BLaER1 (cell line): ENCODE results near the gene MRPS25.
"Not testable (repeated sequence)": the region's sequence is repeated elsewhere in the genome, so short reads cannot be mapped to it uniquely, and the experiment has no call there.

Source experiments
- H3K27ac ChIP-seq: shearing (Covaris generic); formaldehyde crosslinking; 2 replicates; pipeline ENCODE4 v1.8.1; 2022
- H3K27me3 ChIP-seq: shearing (Covaris generic); formaldehyde crosslinking; 2 replicates; pipeline ENCODE4 v1.8.1; 2022
- H3K36me3 ChIP-seq: shearing (Covaris generic); formaldehyde crosslinking; 2 replicates; pipeline ENCODE4 v1.8.1; 2022
- H3K4me1 ChIP-seq: shearing (Covaris generic); formaldehyde crosslinking; 2 replicates; pipeline ENCODE4 v1.8.1; 2022
- H3K4me2 ChIP-seq: shearing (Covaris generic); formaldehyde crosslinking; 2 replicates; pipeline ENCODE4 v1.8.1; 2022
- H3K4me3 ChIP-seq: shearing (Covaris generic); formaldehyde crosslinking; 2 replicates; pipeline ENCODE4 v1.8.1; 2022
- H3K9ac ChIP-seq: shearing (Covaris generic); formaldehyde crosslinking; 2 replicates; pipeline ENCODE4 v1.8.1; 2022
- H3K9me3 ChIP-seq: shearing (Covaris generic); formaldehyde crosslinking; 2 replicates; pipeline ENCODE4 v1.8.1; 2022
- H4K20me1 ChIP-seq: shearing (Covaris generic); formaldehyde crosslinking; 2 replicates; pipeline ENCODE4 v1.8.1; 2022
- Cebpa-rat ChIP-seq: shearing (Covaris generic); IDR thresholded peaks from 2 replicates; pipeline ENCODE4 v1.8.1; 2022

MRPS25 gene

DNA sequence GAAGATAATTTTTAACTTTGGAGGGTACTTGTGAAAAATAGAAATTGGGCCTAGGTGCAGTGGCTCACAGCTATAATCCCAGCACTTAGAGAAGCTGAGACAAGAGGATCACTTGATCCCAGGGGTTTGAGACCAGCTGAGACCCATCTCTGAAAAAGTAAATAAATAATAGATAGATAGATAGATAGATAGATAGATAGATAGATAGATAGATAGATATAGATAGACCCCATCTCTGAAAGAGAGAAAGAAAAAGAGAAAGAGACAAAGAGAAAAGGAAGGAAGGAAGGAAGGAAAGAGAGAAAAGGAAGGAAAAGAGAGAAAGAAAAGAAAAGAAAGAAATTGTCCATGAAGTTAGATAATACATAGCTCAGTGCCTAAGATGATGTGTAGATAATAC is 35.5 kb downstream of the MRPS25 start:
- no peak overlapping the region for H3K9ac ChIP-seq
- H3K4me1 ChIP-seq = no peaks in the 10 kb centered on the region
- TF ChIP-seq Cebpa-rat = no peak

DNA sequence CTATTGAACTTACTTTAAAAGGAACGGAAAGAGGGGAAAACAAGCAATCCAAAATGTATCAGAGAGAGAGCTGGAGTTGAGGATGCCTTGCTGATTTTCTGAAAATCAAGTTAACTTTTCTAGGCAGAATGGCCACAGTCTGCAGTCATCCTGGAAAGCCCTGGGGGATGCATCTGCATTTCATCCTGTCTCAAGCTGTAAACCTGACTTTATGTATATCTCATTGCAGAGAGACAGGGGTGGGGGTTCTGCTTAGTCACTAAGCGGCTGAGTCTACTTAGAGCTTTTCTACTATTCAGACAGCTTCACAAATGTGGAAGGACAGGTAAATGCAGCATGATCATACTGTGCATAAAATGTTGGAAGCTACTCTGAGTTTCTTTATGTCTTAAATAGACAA is 41.4 kb downstream of the MRPS25 start:
- Histone ChIP-seq H3K9ac (no peak overlapping the region), H3K4me3 (no peak overlapping the region), H3K9me3 (no peaks in the 10 kb centered on the region), H3K27me3 (no peaks in the 10 kb centered on the region), H4K20me1 (0 out of 2 replicates have a peak, but pooled peaks cover 22% of the 10 kb centered on the region), H3K36me3 (peaks cover 99% of the 10 kb centered on the region), H3K4me1 (no peaks in the 10 kb centered on the region), H3K27ac (no peak overlapping the region), H3K4me2 (no peak overlapping the region)
- no peak for TF ChIP-seq Cebpa-rat

More for the DNA sequence above, 35.5 kb downstream of the MRPS25 start:
- Histone ChIP-seq H3K9me3 (no peaks in the 10 kb centered on the region), H3K27me3 (no peaks in the 10 kb centered on the region), H3K36me3 (peaks cover 99% of the 10 kb centered on the region), H3K4me2 (no peak overlapping the region), H3K4me3 (no peak overlapping the region), H4K20me1 (0 out of 2 replicates have a peak, but pooled peaks cover 5% of the 10 kb centered on the region), H3K27ac (no peak overlapping the region)

DNA sequence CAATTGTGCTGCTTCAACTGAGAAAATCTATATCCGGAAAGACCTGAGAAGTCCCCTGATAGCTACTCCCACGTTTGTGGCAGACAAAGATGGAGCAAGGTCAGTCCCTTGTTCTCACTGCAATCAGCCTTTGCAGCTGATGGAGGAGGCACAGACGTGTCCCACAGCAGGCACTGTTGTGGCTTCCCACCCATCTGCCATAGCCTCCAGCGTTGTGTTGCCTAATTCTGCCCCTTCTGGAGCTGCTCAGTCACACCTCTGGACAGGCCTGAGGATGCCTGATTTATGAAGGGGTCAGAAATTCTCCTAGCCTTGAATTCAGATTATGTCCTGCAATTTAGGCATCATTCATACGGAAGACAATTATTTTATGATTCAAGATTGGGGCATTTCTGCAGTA is 41.9 kb downstream of the MRPS25 start:
- H3K9me3 ChIP-seq = no peaks in the 10 kb centered on the region
- H3K4me3 ChIP-seq = no peak overlapping the region
- no peak for TF ChIP-seq Cebpa-rat
- H3K36me3 ChIP-seq = peaks cover 99% of the 10 kb centered on the region
- H3K4me2 ChIP-seq = no peak overlapping the region
- H4K20me1 ChIP-seq = 0 out of 2 replicates have a peak, but pooled peaks cover 22% of the 10 kb centered on the region
- no peak overlapping the region for H3K9ac ChIP-seq
- H3K27ac ChIP-seq = no peak overlapping the region
- H3K4me1 ChIP-seq = no peaks in the 10 kb centered on the region
- H3K27me3 ChIP-seq = no peaks in the 10 kb centered on the region

DNA sequence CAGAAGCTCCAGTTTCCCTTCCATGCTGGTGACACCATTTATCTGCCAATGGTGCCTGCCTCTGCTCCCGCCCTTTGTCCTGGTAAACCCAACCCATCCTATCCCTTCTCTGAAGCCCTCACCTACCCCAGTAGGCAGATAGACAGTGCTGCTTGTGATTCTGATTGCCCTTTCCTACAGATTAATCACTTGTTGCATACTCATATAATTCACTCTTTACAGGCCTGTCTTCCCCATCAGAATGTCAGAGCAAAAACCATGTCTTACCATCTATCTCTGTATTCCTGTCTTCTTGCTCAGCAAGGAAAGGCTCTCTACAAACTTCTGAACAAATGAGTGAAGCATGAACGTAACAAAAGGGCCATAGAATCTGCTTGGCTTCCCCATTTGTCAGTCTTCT is 47.9 kb downstream of the MRPS25 start:
- H3K4me3 ChIP-seq = no peak overlapping the region
- H3K9me3 ChIP-seq = no peaks in the 10 kb centered on the region
- no peak overlapping the region for H3K9ac ChIP-seq
- TF ChIP-seq Cebpa-rat = no peak
- no peaks in the 10 kb centered on the region for H3K4me1 ChIP-seq
- H3K27me3 ChIP-seq = no peaks in the 10 kb centered on the region
- peaks cover 100% of the 10 kb centered on the region for H3K36me3 ChIP-seq
- no peak overlapping the region for H3K27ac ChIP-seq
- 0 out of 2 replicates have a peak, but pooled peaks cover 9% of the 10 kb centered on the region for H4K20me1 ChIP-seq
- H3K4me2 ChIP-seq = no peak overlapping the region

DNA sequence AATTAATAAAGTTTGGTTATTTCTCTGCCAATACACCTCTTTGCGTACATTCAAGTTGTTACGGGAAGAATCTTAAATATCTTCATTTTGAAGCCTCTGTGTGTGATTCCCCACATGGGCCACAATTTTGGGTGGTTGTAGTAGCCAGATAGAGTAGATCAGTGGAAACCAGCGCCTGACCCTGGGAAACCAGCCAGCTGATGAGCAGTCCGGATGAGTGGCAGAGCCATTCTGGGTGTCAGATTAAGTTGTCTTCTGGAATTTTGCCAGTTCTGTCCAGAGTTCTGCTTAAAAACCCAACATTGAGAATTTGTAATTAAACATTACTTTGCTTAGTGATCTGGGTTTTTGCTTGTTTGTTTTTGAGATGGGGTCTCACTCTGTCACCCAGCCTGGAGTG is 49.7 kb downstream of the MRPS25 start:
- Histone ChIP-seq H3K4me1 (no peaks in the 10 kb centered on the region), H3K4me3 (no peak overlapping the region), H4K20me1 (peaks cover 21% of the 10 kb centered on the region), H3K9ac (no peak overlapping the region), H3K4me2 (no peak overlapping the region), H3K36me3 (peaks cover 100% of the 10 kb centered on the region), H3K9me3 (no peaks in the 10 kb centered on the region), H3K27me3 (no peaks in the 10 kb centered on the region), H3K27ac (no peak overlapping the region)
- no peak for TF ChIP-seq Cebpa-rat

DNA sequence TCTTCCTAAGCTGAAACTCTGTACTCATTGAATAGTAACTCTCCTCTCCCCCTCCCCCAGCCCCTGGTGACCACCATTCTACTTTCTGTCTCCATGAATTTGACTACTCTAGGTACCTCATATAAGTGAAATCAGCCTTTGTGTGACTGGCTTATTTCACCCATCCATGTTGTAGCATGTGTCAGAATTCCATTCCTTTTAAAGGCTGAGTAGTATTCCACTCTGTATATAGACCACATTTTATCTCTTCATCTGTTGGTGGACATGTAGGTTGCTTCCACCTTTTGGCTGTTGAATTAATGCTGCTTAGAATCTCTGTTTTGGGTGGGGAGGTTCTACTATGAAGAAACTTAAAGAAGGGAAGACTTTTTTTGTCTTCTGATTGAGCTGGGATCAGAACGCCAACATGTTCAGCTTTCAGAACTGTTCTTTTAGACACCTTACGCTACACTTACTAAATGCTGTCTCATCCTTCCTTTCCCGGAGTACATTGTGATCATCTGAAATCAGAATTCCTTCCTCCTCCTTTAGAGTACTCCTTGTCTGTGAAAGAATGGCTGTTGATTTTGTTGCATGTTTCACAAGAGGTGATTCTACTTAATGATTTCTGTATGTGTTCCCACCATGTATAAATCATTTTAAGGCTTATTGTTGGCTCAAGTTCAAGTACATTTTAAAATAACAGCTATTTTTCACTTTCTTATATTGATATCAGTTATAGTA is 50.3 kb downstream of the MRPS25 start:
- peaks cover 97% of the 10 kb centered on the region for H3K36me3 ChIP-seq
- no peak overlapping the region for H3K9ac ChIP-seq
- TF ChIP-seq Cebpa-rat = no peak
- H4K20me1 ChIP-seq = peaks cover 21% of the 10 kb centered on the region
- no peaks in the 10 kb centered on the region for H3K9me3 ChIP-seq
- no peaks in the 10 kb centered on the region for H3K4me1 ChIP-seq
- H3K4me2 ChIP-seq = no peak overlapping the region
- H3K27me3 ChIP-seq = no peaks in the 10 kb centered on the region
- no peak overlapping the region for H3K4me3 ChIP-seq
- no peak overlapping the region for H3K27ac ChIP-seq

DNA sequence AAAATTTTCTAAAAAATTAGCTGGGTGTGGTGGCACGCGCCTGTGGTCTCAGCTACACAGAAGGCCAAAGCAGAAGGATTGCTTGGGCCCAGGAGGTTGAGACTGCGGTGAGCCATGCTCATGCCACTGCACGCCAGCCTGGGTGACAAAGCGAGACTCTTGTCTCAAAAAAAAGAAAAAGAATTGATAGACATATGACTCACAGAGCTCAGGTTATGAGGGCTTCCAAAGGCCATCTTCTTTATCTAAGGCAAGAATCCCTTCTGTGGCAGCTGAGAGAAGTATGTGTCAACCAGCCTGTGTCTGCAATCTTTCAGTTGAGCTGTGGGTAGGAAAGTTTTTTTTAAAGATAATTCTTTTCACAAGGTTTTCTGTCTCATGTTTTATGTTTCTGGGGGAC is 53.9 kb downstream of the MRPS25 start:
- Histone ChIP-seq H3K36me3 (peaks cover 97% of the 10 kb centered on the region), H3K9ac (no peak overlapping the region), H3K4me1 (no peaks in the 10 kb centered on the region), H3K4me3 (no peak overlapping the region), H3K4me2 (no peak overlapping the region), H3K27me3 (no peaks in the 10 kb centered on the region), H4K20me1 (peaks cover 21% of the 10 kb centered on the region), H3K27ac (no peak overlapping the region), H3K9me3 (no peaks in the 10 kb centered on the region)
- no peak for TF ChIP-seq Cebpa-rat

DNA sequence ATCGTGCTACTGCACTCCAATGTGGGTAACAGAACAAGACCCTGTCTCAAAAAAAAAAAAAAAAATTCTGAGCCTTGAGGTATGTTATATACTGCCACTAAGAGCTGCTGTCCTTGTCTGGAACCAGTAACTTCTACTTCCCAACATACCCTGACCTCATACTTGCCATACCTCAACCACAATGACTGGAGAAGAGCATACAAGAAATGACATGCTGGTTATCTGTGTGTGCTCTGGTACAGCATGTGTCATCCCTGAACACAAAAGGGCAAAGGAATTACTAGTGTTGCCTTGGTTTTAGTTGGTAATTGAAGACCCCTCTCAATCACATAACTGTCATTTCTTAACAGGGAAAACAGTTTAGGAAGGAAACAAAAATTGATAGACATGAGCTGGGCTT is 54.5 kb downstream of the MRPS25 start:
- Histone ChIP-seq H3K4me2 (no peak overlapping the region), H3K4me3 (no peak overlapping the region), H3K4me1 (no peaks in the 10 kb centered on the region), H3K9me3 (no peaks in the 10 kb centered on the region), H3K9ac (no peak overlapping the region), H3K27me3 (no peaks in the 10 kb centered on the region), H4K20me1 (peaks cover 21% of the 10 kb centered on the region), H3K36me3 (peaks cover 96% of the 10 kb centered on the region), H3K27ac (no peak overlapping the region)
- TF ChIP-seq Cebpa-rat = no peak

DNA sequence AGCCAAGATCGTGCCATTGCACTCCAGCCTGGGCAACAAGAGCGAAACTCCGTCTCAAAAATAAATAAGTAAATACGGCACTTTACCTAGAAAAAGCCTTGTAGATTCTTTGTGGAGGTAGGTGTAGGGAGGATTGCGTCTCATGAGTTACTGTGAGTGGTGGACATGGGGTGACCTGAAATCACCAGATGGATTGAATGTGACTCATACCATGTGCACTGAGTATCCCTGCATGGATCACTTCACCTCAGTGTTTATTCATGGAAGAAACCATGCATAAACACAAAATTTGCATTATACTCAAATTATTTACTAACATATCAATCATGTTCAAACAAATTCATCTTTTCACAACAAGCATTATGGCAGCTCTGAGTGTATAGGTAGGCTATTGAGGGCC is 55.9 kb downstream of the MRPS25 start:
- Histone ChIP-seq H3K36me3 (peaks cover 96% of the 10 kb centered on the region), H3K9ac (no peak overlapping the region), H3K27me3 (no peaks in the 10 kb centered on the region), H3K4me2 (no peak overlapping the region), H3K9me3 (peaks cover 8% of the 10 kb centered on the region), H3K27ac (no peak overlapping the region), H3K4me1 (no peaks in the 10 kb centered on the region), H4K20me1 (peaks cover 21% of the 10 kb centered on the region), H3K4me3 (no peak overlapping the region)
- TF ChIP-seq Cebpa-rat = no peak

DNA sequence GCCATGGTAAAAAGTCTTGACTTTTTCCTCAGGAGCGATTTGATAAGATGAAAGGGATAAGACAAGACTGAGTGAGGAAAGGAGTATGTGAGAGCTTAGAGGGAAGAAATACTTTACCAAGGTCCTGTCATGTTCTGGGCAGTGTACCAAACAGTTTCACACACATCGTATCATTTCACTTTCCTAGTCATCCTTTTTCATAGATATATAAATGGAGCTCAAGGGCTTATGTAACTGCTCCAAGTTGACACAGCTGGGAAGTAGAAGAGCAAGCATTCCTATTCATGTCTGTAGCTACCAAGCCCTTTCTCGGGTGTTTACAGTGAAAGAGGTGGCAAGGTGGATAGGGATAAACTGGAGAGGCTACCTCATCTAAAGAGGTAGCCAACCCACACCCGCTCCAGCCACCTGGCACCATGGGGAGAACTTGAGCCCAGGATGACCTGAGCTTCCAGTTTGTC is 57.4 kb downstream of the MRPS25 start:
- no peak for TF ChIP-seq Cebpa-rat
- no peak overlapping the region for H3K4me3 ChIP-seq
- peaks cover 22% of the 10 kb centered on the region for H3K9me3 ChIP-seq
- no peak overlapping the region for H3K4me2 ChIP-seq
- H3K4me1 ChIP-seq = no peaks in the 10 kb centered on the region
- no peaks in the 10 kb centered on the region for H3K27me3 ChIP-seq
- H3K9ac ChIP-seq = no peak overlapping the region
- no peak overlapping the region for H3K27ac ChIP-seq
- H4K20me1 ChIP-seq = peaks cover 18% of the 10 kb centered on the region
- peaks cover 96% of the 10 kb centered on the region for H3K36me3 ChIP-seq

DNA sequence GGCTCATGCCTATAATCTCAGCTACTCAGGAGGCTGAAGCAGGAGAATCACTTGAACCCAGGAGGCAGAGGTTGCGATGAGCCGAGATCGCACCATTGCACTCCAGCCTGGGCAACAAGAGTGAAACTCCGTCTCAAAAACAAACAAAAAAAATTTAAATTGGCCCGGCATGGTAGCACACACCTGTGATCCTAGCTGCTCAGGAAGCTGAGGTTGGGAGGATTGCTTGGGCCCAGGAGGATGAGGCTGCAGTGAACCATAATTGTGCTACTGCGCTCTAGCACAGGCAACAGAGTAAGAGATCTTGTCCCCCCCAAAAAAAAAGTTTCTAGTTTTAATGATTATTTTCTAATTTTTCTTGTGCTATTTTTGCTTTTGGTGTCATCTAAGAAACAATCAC is 65.9 kb downstream of the MRPS25 start:
- not testable (repeated sequence) for H3K27ac ChIP-seq, H3K27me3 ChIP-seq, H3K9ac ChIP-seq, H3K4me1 ChIP-seq, H3K4me2 ChIP-seq, H3K4me3 ChIP-seq
- peaks cover 37% of the 10 kb centered on the region for H4K20me1 ChIP-seq
- peaks cover 54% of the 10 kb centered on the region for H3K36me3 ChIP-seq
- H3K9me3 ChIP-seq = peaks cover 50% of the 10 kb centered on the region
